HG03095 (cell line): ENCODE results near the gene CLASRP.
"Not testable (repeated sequence)": the region's sequence is repeated elsewhere in the genome, so short reads cannot be mapped to it uniquely, and the experiment has no call there.

ENCODE experiments used
- ATAC-seq: cut with Tn5 transposase; IDR thresholded peaks from one replicate; pipeline ENCODE4 v1.9.1; 2021; ENCODE audit warnings: moderate library complexity; ENCODE audit not compliant: unreplicated experiment

Gene CLASRP

GRCh38 chr19:45101806-45102205 lies 63.0 kb downstream of the CLASRP start:
- ATAC-seq = no peak

GRCh38 chr19:45102481-45102880 lies 63.6 kb downstream of the CLASRP start:
- no peak for ATAC-seq

DNA sequence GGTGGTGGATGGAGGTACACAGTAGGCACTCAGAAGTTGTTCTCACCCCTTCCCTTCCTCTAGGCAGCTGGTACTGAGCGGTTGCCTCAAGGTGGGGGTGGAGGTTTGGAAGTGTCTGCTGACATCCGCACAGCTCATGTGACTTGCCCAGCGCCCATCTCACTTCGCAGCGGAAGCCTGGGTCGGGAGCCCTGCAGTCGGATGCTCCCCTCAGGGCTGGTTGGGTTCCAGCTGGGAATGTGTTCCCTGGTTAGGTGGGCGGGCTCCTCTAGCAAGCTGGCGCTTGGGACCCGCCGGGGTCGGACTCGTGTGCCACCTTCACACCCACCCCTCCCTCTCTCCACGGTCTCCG lies 64.3 kb downstream of the CLASRP start:
- no peak for ATAC-seq

DNA sequence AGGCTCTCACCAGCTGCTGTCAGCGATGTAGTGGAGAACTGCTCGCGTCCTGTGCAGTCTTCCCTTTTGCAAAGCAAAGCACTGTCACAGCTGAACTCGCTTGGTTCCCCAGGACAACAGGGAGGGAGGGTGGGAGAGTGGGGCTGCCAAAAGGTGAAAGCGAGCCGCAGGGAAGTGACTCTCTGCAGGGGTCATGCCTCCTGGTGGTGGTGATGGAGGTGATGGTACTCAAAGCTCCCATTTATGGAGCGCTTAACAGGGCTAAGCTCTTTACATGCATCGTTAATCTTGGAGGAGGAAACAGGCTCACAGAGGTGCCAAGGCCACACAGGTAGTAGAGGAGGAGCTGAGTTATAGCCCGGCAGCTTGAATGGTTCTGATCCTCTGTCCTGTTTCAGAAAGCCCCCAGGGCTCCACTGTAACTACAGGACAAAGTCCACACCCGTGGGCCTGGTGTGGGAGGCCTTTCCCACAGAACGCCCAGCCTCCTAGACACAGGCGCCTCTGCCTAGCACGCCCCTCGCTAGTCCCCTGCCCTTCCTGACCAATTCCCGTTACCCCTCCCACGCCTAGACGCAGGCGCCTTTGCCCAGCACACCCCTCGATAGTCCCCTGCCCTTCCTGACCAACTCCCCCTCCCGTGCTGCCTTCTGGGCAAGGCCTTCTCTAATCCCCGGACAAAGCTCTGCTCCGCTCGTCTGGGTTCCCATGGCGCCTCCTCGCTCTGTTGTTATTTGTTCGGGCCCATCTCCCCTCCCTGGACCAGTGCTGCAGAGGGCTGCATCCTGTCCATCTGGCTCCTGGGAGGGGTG lies 64.9 kb downstream of the CLASRP start:
- no peak for ATAC-seq

DNA sequence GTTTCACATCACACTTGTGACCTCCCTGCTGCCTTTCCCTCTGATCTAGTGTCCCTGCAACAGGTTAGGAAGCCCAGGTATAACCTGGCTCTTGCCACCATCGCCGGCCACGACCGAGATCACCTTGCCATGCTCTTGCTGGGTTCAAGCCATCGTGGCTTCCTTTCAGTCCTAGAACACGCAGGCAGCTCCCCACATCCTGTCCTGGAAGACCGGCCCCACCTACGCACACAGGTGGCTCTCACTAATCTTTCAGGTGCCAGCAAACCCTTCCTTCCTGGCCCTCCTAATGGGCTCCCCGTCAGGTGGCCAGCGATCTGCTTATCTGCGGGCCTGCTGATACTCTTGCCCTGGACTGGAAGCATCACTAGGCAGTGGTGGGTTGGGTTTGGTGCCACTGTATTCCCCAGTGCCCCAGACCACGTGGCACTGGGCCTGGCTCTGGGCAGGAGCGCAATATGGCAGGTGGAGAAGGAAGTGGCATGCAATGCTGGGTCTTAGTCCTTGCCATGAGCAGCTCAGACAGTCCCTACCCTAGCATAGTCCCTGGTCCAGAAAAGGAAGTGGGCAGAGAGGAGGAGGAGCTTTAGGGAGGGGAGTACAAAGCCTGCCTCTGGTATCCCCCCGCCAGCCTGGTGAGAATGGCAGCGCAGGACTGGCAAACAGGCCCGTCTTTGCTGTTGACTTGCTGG lies 66.0 kb downstream of the CLASRP start:
- no peak for ATAC-seq

- not testable (repeated sequence) for ATAC-seq
Observed at GRCh38 chr19:45106363-45106762, 67.5 kb downstream of the CLASRP start.

DNA sequence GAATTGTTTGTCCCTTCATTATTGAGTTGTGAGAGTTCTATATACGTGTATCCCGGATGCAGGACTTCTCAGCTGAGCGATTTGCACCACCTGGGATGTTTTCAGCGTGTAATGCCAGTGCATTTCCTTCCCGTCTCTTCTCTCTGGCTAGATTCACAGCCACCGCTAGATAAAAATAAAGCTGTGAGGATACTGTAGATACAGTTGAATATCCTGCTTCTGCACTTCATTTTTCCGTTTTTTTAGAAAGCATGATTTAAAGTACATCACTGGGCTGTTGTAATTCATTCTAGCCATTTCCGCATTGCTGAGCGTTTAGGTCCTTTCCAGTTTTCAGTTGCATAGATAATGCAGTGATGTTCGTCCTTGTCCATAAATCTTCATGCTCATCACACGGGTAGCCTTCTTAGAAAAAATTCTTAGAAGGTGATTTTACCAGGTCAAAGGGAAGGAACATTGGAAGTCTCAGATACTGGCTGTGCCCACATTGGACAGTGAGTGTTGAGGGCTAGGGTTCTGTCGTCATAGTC lies 68.8 kb downstream of the CLASRP start:
- ATAC-seq = no peak

DNA sequence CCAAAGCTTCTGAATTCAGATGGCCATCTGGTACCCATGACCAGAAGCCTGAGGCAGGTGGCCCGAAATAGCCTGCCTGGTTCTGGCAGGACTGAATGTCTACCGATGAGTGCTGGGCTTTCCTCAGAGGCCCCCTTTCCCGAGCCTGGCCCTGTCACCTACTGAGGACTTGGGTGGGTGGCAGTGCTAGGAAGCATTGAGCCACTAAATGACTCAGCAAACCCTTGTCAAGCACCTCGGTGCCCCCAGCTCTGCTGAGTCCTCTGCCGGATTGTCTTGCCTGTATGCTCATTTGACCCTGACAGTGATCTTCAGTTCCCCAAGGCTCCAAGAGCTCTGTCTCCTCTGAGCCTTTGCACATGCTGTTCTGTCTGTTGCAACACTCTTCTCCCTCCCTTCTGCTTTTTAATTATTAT lies 72.0 kb downstream of the CLASRP start:
- no peak for ATAC-seq

DNA sequence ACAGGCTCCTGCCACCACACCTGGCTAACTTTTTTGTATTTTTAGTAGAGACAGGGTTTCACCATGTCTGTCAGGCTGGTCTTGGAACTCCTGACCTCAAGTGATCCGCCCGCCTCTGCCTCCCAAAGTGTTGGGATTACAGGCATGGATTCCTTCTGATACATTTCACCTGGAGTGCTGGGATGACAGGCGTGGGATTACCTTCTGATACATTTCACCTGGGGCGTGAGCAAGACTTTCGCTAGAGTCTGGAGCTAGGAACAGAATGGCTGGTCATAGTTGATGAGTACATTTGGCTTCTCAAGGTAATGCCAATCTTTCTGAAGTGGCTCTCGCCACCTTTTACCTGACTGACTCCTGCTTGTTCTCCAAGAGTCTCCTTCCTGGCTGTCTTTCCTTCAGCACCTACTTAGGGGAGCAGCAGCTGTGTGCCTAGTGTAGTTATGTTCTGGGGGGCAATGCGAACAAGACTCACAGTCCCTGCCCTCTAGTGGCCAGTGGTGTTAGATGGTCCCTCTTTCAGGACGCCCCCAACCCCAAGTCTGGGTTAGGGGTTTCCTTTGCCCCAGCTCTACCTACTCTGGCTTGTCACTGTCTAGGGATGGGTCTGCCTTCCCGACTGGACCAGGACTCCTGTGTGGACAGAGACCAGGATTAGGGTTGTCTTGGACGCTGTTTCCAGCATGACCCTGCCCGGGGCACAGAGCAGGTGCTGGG lies 73.4 kb downstream of the CLASRP start:
- no peak for ATAC-seq

DNA sequence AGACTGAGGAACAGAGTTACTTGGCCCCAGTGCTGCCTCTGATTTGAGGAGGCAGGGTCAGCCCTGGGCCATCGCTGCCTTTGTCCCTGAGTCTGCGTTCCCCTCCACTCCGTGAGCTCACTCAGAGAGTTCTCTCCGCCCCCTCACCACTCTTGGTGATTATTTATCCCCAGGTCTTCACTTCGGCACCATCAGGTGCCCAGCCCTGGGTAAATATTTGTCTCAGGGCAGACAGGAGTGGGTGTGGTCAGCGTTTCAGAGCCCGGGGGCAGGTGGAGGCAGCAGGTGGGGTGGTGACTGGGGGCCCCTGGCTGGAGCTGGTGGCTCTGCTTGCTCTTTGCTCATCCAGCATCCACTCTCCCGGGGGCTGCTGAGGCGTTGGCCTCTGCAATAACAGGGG lies 74.8 kb downstream of the CLASRP start:
- no peak for ATAC-seq

- ATAC-seq = no peak
Observed at GRCh38 chr19:45114116-45114515, 75.3 kb downstream of the CLASRP start.

DNA sequence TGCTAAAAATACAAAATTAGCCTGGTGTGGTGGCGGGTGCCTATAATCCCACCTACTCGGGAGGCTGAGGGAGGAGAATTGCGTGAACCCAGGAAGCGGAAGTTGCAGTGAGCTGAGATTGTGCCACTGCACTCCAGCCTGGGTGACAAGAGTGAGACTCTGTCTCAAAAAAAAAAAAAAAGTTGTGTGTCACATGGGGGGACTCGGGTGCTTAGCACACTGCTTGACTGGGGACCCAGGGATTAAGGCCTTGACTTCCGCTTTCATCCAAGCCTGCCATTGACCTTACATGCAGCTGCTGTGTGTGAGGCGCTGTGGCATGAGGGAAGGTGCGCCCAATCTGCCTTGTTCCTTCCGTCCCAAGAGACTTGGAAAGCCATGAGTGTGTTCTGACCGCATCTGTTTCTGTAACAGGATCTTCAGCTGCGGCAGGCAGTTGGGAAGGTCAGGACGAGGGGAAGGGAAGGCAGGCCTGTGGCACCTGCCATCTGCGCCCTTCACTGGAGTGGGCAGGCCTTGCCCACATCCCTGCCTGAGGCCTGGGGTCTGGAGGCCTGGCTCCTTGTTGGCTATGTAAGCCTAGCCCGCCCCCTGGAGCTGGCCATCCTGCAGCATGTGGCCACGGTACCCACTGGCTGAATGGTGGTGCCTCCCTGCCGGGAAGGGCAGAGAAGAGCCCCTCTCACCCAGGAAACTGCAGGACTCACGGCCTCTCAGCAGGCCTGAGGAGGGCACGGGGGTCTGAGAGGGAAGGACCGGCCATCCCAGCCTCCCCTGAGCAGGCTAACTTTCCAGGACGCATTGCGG lies 77.2 kb downstream of the CLASRP start:
- no peak for ATAC-seq

GRCh38 chr19:45117167-45117594 lies 78.3 kb downstream of the CLASRP start:
- ATAC-seq = no peak

DNA sequence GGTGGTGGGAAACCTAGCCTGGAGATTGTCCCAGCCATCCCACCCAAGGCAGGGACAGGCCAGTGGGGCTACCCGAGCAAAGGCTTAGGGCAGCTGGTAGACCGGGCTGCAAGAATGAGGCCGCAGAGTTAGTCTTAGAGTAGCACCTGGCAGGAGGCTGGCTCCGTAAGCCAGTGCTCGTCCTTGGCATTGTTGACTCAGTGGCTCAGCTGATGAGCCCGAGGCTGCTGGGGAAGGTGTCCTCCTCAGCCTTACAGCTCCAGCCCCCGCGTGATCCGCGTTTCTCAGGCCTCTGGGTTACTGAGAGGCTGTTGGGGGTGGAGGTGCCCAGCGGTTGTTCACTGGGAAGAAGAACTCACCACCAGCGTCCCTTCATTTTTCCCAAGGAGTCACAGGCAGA lies 78.8 kb downstream of the CLASRP start:
- no peak for ATAC-seq

GRCh38 chr19:45118106-45118505 lies 79.3 kb downstream of the CLASRP start:
- ATAC-seq = no peak

- not testable (repeated sequence) for ATAC-seq
Observed at GRCh38 chr19:45118591-45119355, 79.9 kb downstream of the CLASRP start.

- ATAC-seq = no peak
Observed at GRCh38 chr19:45119582-45119981, 80.7 kb downstream of the CLASRP start.
